Measurements from ENCODE around the gene CCDC85A.

DNA sequence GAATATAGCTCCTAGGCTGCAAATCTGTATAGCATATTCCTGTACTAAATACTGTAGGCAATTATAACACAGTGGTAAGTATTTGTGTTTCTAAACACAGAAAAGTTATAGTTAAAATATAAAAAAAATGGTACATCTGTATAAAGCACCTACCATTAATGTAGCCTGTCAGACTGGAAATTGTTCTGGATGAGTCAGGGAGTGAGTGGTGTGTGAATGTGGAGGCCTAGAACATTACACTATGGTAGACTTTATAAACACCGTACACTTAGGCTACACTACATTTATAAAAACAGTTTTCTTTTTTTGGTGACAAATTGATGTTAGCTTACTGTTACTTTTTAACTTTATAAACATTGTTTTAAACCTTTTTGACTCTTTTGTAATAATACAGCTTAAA lies 226.3 kb downstream of the CCDC85A start:
- TF ChIP-seq, protein P1, sequence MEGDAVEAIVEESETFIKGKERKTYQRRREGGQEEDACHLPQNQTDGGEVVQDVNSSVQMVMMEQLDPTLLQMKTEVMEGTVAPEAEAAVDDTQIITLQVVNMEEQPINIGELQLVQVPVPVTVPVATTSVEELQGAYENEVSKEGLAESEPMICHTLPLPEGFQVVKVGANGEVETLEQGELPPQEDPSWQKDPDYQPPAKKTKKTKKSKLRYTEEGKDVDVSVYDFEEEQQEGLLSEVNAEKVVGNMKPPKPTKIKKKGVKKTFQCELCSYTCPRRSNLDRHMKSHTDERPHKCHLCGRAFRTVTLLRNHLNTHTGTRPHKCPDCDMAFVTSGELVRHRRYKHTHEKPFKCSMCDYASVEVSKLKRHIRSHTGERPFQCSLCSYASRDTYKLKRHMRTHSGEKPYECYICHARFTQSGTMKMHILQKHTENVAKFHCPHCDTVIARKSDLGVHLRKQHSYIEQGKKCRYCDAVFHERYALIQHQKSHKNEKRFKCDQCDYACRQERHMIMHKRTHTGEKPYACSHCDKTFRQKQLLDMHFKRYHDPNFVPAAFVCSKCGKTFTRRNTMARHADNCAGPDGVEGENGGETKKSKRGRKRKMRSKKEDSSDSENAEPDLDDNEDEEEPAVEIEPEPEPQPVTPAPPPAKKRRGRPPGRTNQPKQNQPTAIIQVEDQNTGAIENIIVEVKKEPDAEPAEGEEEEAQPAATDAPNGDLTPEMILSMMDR (IDR thresholded peaks at IDR 0.05) = no peak
- TF ChIP-seq POLR2A (IDR thresholded peaks at IDR 0.05) = no peak
